PC-9 (cell line): ENCODE results near the gene SLC25A26. TPM values are rescaled to one million over a fixed set of nuclear protein-coding genes. Genes with fewer than 3 reads are reported as not detected.

Experiments used
- BruUV-seq: library from RNA; stranded (reverse); fragments of 400-500 nt; replicated peaks from 2 replicates; lab custom pipeline; 2021; lab: Mats Ljungman, UMichigan
- CTCF ChIA-PET: fragments of 300-600 bp; sonication (Branson Sonifier 250); formaldehyde crosslinking; loops from one replicate; lab custom pipeline; 2022; ENCODE audit warnings: antibody characterized with exemption; lab: Charles Lee
- POLR2A ChIA-PET: fragments of 300-600 bp; sonication (Branson Sonifier 250); formaldehyde crosslinking; loops from one replicate; lab custom pipeline; 2022; ENCODE audit warnings: antibody characterized with exemption; ENCODE audit not compliant: unreplicated experiment; lab: Charles Lee
- DNase-seq, 2 experiments: peaks; one replicate each; pipeline versions ENCODE4 v3.0.0 to v3.0.0-alpha.2; 2015 to 2022; ENCODE audit warnings: mixed read lengths in 1 of 2
- H2AFZ ChIP-seq: fragments of 200-600 bp; sonication (generic); 2 replicates; pipeline ENCODE4 v1.8.1; 2017; ENCODE audit warnings: antibody characterized with exemption
- H3F3A ChIP-seq: fragments of 200-600 bp; sonication (generic); 2 replicates; pipeline ENCODE4 v1.8.1; 2017; ENCODE audit warnings: antibody characterized with exemption, mild to moderate bottlenecking, low read depth; ENCODE audit not compliant: insufficient read depth
- H3K27ac ChIP-seq: fragments of 200-600 bp; sonication (generic); 2 replicates; pipeline ENCODE4 v1.6.1; 2016; ENCODE audit warnings: mixed run types
- H3K27me3 ChIP-seq: fragments of 200-600 bp; sonication (generic); 2 replicates; pipeline ENCODE4 v1.6.1; 2016; ENCODE audit warnings: low read depth, mixed run types; ENCODE audit not compliant: insufficient read depth
- H3K36me3 ChIP-seq: fragments of 200-600 bp; sonication (generic); 2 replicates; pipeline ENCODE4 v1.6.1; 2016; ENCODE audit warnings: low read depth, mixed run types
- H3K4me1 ChIP-seq: fragments of 200-600 bp; sonication (generic); replicated peaks from 2 replicates; pipeline ENCODE4 v1.6.1; 2016; ENCODE audit warnings: mixed run types; ENCODE audit not compliant: insufficient read depth
- H3K4me2 ChIP-seq: fragments of 200-600 bp; sonication (generic); 2 replicates; pipeline ENCODE4 v1.6.1; 2017; ENCODE audit warnings: mixed run types
- H3K4me3 ChIP-seq: fragments of 200-600 bp; sonication (generic); 2 replicates; pipeline ENCODE4 v1.6.1; 2016; ENCODE audit warnings: mixed run types
- H3K79me2 ChIP-seq: fragments of 200-600 bp; sonication (generic); 2 replicates; pipeline ENCODE4 v1.6.1; 2017; ENCODE audit warnings: low read depth, mixed run types
- H3K9me2 ChIP-seq: fragments of 200-600 bp; sonication (generic); 2 replicates; pipeline ENCODE4 v1.8.1; 2017; ENCODE audit warnings: mild to moderate bottlenecking; ENCODE audit not compliant: insufficient read depth
- H3K9me3 ChIP-seq: fragments of 200-600 bp; sonication (generic); 2 replicates; pipeline ENCODE4 v1.8.1; 2016; ENCODE audit warnings: low read depth; ENCODE audit not compliant: insufficient read depth
- H4K20me1 ChIP-seq: fragments of 200-600 bp; sonication (generic); 2 replicates; pipeline ENCODE4 v1.8.1; 2017; ENCODE audit not compliant: insufficient read depth
- CTCF ChIP-seq: fragments of 200-600 bp; sonication (generic); conservative IDR thresholded peaks from 2 replicates; pipeline ENCODE4 v1.6.1; 2017; ENCODE audit warnings: mixed run types, antibody characterized with exemption, mild to moderate bottlenecking, moderate library complexity
- EZH2 ChIP-seq: fragments of 200-600 bp; sonication (generic); IDR thresholded peaks from 2 replicates; pipeline ENCODE4 v1.8.0; 2017; ENCODE audit warnings: antibody characterized with exemption, low read depth
- intact Hi-C: fragments of 100-400 bp; cut with micrococcal nuclease; formaldehyde crosslinking; loops from one replicate; pipeline ENCODE4 v1.10.0; 2022; ENCODE audit not compliant: unreplicated experiment
- total RNA-seq: library from RNA; stranded (reverse); gene quantifications from 2 replicates; pipeline ENCODE4 v1.2.3, GENCODE V29; 2021

SLC25A26 gene
- total RNA-seq, 1 experiment from 2014 or later, result 20.8 TPM

- H3K9me2 ChIP-seq, result no peaks in the 10 kb centered on the region
- intact Hi-C loops, result no loop called here
- no peaks in the 10 kb centered on the region for H4K20me1 ChIP-seq
- ChIA-PET CTCF (no interaction called here), POLR2A (no interaction called here)
- H3K27ac ChIP-seq, result no peak overlapping the region
- no peaks in the 10 kb centered on the region for H3K4me1 ChIP-seq
- no peak for DNase-seq
- no peaks in the 10 kb centered on the region for H3F3A ChIP-seq
- H3K27me3 ChIP-seq, result no peaks in the 10 kb centered on the region
- no peak overlapping the region for H3K4me2 ChIP-seq
- H2AFZ ChIP-seq, result no peak overlapping the region
- BruUV-seq, result no TSS peak
- TF ChIP-seq EZH2, result no peak
- TF ChIP-seq CTCF, result no peak
- no peak overlapping the region for H3K4me3 ChIP-seq
- H3K9me3 ChIP-seq, result no peaks in the 10 kb centered on the region
- H3K79me2 ChIP-seq, result no peaks in the 10 kb centered on the region
- H3K36me3 ChIP-seq, result no peaks in the 10 kb centered on the region
Observed at GRCh38 chr3:66397745-66398144, 176.9 kb downstream of the SLC25A26 start.

DNA sequence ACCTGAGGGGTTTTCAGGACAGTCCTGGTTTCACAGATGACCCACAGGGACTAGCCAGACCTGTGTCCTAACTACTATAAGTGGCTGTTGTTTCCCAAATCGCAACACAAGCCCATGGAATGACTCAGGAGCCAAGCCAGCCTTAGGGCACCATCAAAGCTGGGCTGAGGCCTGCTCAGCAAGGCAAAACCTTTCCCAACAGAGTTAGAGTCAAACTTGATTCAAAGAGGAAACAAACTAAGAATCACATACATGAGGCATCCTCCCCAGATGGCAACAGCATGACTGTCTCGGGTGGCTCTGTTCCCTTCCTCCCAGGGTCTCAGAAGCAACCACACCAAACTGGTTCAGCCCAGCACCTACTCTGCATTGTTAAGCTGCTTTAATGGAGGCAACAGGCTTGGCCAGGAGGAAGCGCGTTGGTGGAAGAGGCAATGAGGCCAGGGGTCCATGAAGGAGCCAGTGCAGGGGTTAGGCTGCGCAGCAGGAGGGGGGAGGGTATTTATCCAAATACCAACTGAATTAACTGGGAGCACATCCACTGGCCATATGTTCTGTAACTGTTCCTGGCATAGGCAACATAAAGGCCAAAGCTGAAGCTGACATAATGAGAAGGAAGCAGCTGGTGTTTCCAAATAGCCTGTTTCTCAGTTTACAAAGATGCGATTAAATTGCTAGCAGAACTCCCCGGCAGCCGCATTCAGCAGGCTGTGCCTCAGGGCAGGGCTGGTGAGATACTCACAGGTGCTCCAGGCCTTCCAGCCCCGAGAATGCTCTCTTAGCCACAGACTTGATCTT is 177.6 kb downstream of the SLC25A26 start:
- H3K4me2 ChIP-seq, result no peak overlapping the region
- CTCF ChIA-PET, result no interaction called here

GRCh38 chr3:66399529-66400232 is 178.9 kb downstream of the SLC25A26 start:
- Histone ChIP-seq H3F3A (no peaks in the 10 kb centered on the region), H3K4me1 (no peaks in the 10 kb centered on the region), H3K36me3 (no peaks in the 10 kb centered on the region), H3K27ac (no peak overlapping the region), H3K79me2 (no peaks in the 10 kb centered on the region), H3K4me2 (no peak overlapping the region), H3K9me2 (no peaks in the 10 kb centered on the region), H3K4me3 (no peak overlapping the region), H2AFZ (no peak overlapping the region), H4K20me1 (no peaks in the 10 kb centered on the region), H3K9me3 (no peaks in the 10 kb centered on the region), H3K27me3 (no peaks in the 10 kb centered on the region)
- TF ChIP-seq CTCF (no peak), EZH2 (no peak)
- no TSS peak for BruUV-seq
- ChIA-PET POLR2A (no interaction called here), CTCF (no interaction called here)
- DNase-seq, result no peak
- intact Hi-C loops, result no loop called here

More for the DNA sequence above, 177.6 kb downstream of the SLC25A26 start:
- Histone ChIP-seq H3K4me1 (no peaks in the 10 kb centered on the region), H3K4me3 (no peak overlapping the region), H3K79me2 (no peaks in the 10 kb centered on the region), H3F3A (no peaks in the 10 kb centered on the region), H4K20me1 (no peaks in the 10 kb centered on the region), H3K9me3 (no peaks in the 10 kb centered on the region), H3K27ac (no peak overlapping the region), H2AFZ (no peak overlapping the region), H3K36me3 (no peaks in the 10 kb centered on the region), H3K27me3 (no peaks in the 10 kb centered on the region), H3K9me2 (no peaks in the 10 kb centered on the region)
- DNase-seq, result no peak
- TF ChIP-seq EZH2 (no peak), CTCF (no peak)
- BruUV-seq, result no TSS peak
- POLR2A ChIA-PET, result no interaction called here
- intact Hi-C loops, result no loop called here
